Hematopoietic multipotent progenitor cell treated with erythropoietin and hydrocortisone succinate and interleukin-3 and kit ligand, for 17 days (in vitro differentiated cells): Measurements from ENCODE around the gene CLDN18.
A peak's percentile ranks its signal among the peaks of the same experiment; 100 is the strongest.

ENCODE experiments used
- DNase-seq: peaks from one replicate; pipeline ENCODE4 v3.0.0-alpha.2; 2015; ENCODE audit warnings: low spot score

CLDN18 gene

GRCh38 chr3:138025553-138025952 lies 15.6 kb downstream of the CLDN18 start:
- DNase-seq: no peak

- no peak for DNase-seq
These were observed 17.9 kb downstream of the CLDN18 start for GRCh38 chr3:138027821-138028220.

- no peak for DNase-seq
These were observed 20.8 kb downstream of the CLDN18 start for GRCh38 chr3:138030734-138031280.

- DNase-seq: no peak
These were observed 21.6 kb downstream of the CLDN18 start for GRCh38 chr3:138031536-138031935.

GRCh38 chr3:138032567-138032966 lies 22.6 kb downstream of the CLDN18 start:
- no peak for DNase-seq

- no peak for DNase-seq
These were observed 23.3 kb downstream of the CLDN18 start for GRCh38 chr3:138033202-138033691.

GRCh38 chr3:138034918-138035317 lies 25.0 kb downstream of the CLDN18 start:
- no peak for DNase-seq

- DNase-seq: no peak
These were observed 26.6 kb downstream of the CLDN18 start for GRCh38 chr3:138036572-138036971.

GRCh38 chr3:138038725-138039462 lies 28.9 kb downstream of the CLDN18 start:
- DNase-seq: no peak

- no peak for DNase-seq
These were observed 32.1 kb downstream of the CLDN18 start for GRCh38 chr3:138042043-138042442.

- DNase-seq: no peak
These were observed 33.5 kb downstream of the CLDN18 start for GRCh38 chr3:138043266-138044029.

GRCh38 chr3:138046085-138046484 lies 36.1 kb downstream of the CLDN18 start:
- no peak for DNase-seq

GRCh38 chr3:138046955-138047354 lies 37.0 kb downstream of the CLDN18 start:
- no peak for DNase-seq

GRCh38 chr3:138047596-138048158 lies 37.7 kb downstream of the CLDN18 start:
- no peak for DNase-seq

GRCh38 chr3:138049157-138049919 lies 39.4 kb downstream of the CLDN18 start:
- DNase-seq: no peak

GRCh38 chr3:138051947-138052802 lies 42.2 kb downstream of the CLDN18 start:
- DNase-seq: peak; percentile 6

GRCh38 chr3:138054057-138054456 lies 44.1 kb downstream of the CLDN18 start:
- no peak for DNase-seq

- no peak for DNase-seq
These were observed 47.4 kb downstream of the CLDN18 start for GRCh38 chr3:138057384-138057783.

GRCh38 chr3:138059261-138059660 lies 49.3 kb downstream of the CLDN18 start:
- no peak for DNase-seq

- DNase-seq: no peak
These were observed 50.8 kb downstream of the CLDN18 start for GRCh38 chr3:138060792-138061191.

GRCh38 chr3:138062037-138062436 lies 52.1 kb downstream of the CLDN18 start:
- no peak for DNase-seq
